CD8-positive, alpha-beta memory T cell (primary cell): Measurements from ENCODE around the gene FILIP1L. TPM values are rescaled to one million over a fixed set of nuclear protein-coding genes. Genes with fewer than 3 reads are reported as not detected.
"Not testable (repeated sequence)": the region's sequence is repeated elsewhere in the genome, so short reads cannot be mapped to it uniquely, and the experiment has no call there.

ENCODE experiments used
- CTCF ChIA-PET: fragments of 350-600 bp; sonication (Branson Sonifier 250); formaldehyde crosslinking; loops from one replicate; lab custom pipeline; 2021; ENCODE audit warnings: antibody characterized with exemption; lab: Charles Lee
- POLR2A ChIA-PET: fragments of 350-600 bp; sonication (Branson Sonifier 250); formaldehyde crosslinking; loops from one replicate; lab custom pipeline; 2021; ENCODE audit warnings: antibody characterized with exemption; lab: Charles Lee
- DNase-seq, 5 donors: peaks; one replicate each; pipeline versions ENCODE4 v3.0.0 to v3.0.0-alpha.2; 2020 to 2022; ENCODE audit warnings: mixed read lengths in 1 of 5
- H3K27ac ChIP-seq: one replicate; pipeline ENCODE4 v1.7.0; 2013; ENCODE audit warnings: low read depth, mild to moderate bottlenecking, low read length, moderate library complexity
- H3K27me3 ChIP-seq: 2 replicates; pipeline ENCODE4 v1.7.0; 2013; ENCODE audit warnings: low read length, mild to moderate bottlenecking; ENCODE audit not compliant: insufficient read depth, poor library complexity, severe bottlenecking
- H3K36me3 ChIP-seq: 2 replicates; pipeline ENCODE4 v1.7.0; 2013; ENCODE audit warnings: mild to moderate bottlenecking, low read length, moderate library complexity; ENCODE audit not compliant: insufficient read depth
- H3K4me1 ChIP-seq: 2 replicates; pipeline ENCODE4 v1.7.0; 2013; ENCODE audit warnings: mild to moderate bottlenecking, low read length, moderate library complexity; ENCODE audit not compliant: insufficient read depth
- H3K4me3 ChIP-seq: 2 replicates; pipeline ENCODE4 v1.7.0; 2013; ENCODE audit warnings: mild to moderate bottlenecking, low read length
- H3K9me3 ChIP-seq: 2 replicates; pipeline ENCODE4 v1.7.0; 2013; ENCODE audit warnings: mild to moderate bottlenecking, low read length
- H3K27ac Mint-ChIP-seq, 8 donors: one replicate each; pipeline ENCODE4 v1.8.0; 2020 to 2021; ENCODE audit warnings: mixed read lengths in 8 of 8, mild to moderate bottlenecking in 6 of 8, inconsistent platforms in 3 of 8, moderate library complexity in 3 of 8
- H3K27me3 Mint-ChIP-seq, 2 donors: one replicate each; pipeline ENCODE4 v1.8.0; 2020 to 2021; ENCODE audit warnings: mixed read lengths in 2 of 2, mild to moderate bottlenecking in 1 of 2, moderate library complexity in 1 of 2
- H3K36me3 Mint-ChIP-seq, 3 donors: one replicate each; pipeline ENCODE4 v1.8.0; 2020 to 2021; ENCODE audit warnings: mixed read lengths in 3 of 3, inconsistent platforms in 1 of 3, mild to moderate bottlenecking in 1 of 3
- H3K4me1 Mint-ChIP-seq, 3 donors: one replicate each; pipeline ENCODE4 v1.8.0; 2020 to 2021; ENCODE audit warnings: mixed read lengths in 3 of 3, inconsistent platforms in 1 of 3, mild to moderate bottlenecking in 1 of 3
- H3K4me3 Mint-ChIP-seq, 7 donors: one replicate each; pipeline ENCODE4 v1.8.0; 2020 to 2021; ENCODE audit warnings: mixed read lengths in 7 of 7, mild to moderate bottlenecking in 6 of 7, moderate library complexity in 4 of 7, inconsistent platforms in 2 of 7
- H3K9me3 Mint-ChIP-seq, 5 donors: one replicate each; pipeline ENCODE4 v1.8.0; 2020 to 2022; ENCODE audit warnings: mixed read lengths in 5 of 5, mild to moderate bottlenecking in 3 of 5, moderate library complexity in 2 of 5, inconsistent platforms in 1 of 5
- polyA plus RNA-seq: library from polyadenylated mRNA; unstranded; fragments of 300-500 nt; fragmentation: Illumina TruSeq; gene quantifications from one replicate; pipeline ENCODE4 v1.2.3, GENCODE V29; 2021
- total RNA-seq, 2 experiments: library from RNA; stranded (reverse); gene quantifications; one replicate each; pipeline ENCODE4 v1.2.3, GENCODE V29; 2021

FILIP1L gene
- total and polyA plus RNA-seq, 3 experiments from 2014 or later: 0.12 to 0.27 (median 0.20) TPM

- H3K9me3 ChIP-seq, DNase-seq, H3K4me1 ChIP-seq, POLR2A ChIA-PET, H3K27ac Mint-ChIP-seq, H3K27me3 ChIP-seq, H3K36me3 Mint-ChIP-seq, CTCF ChIA-PET, H3K27ac ChIP-seq, H3K9me3 Mint-ChIP-seq, H3K36me3 ChIP-seq, H3K27me3 Mint-ChIP-seq, H3K4me3 ChIP-seq, H3K4me3 Mint-ChIP-seq: not testable (repeated sequence)
- peaks cover 5 to 13% (median 10%) of the 10 kb centered on the region in 3 donors for H3K4me1 Mint-ChIP-seq
Observed at GRCh38 chr3:100051513-100051912, 62.8 kb downstream of the FILIP1L start.

- no peak for DNase-seq
- H3K36me3 Mint-ChIP-seq: no peaks in the 10 kb centered on the region
- no peak overlapping the region for H3K4me3 ChIP-seq
- H3K4me1 ChIP-seq: no peaks in the 10 kb centered on the region
- POLR2A ChIA-PET: no interaction called here
- no peak overlapping the region for H3K27ac Mint-ChIP-seq
- no peaks in the 10 kb centered on the region for H3K9me3 ChIP-seq
- no peaks in the 10 kb centered on the region for H3K27me3 ChIP-seq
- no peak overlapping the region for H3K4me3 Mint-ChIP-seq
- H3K9me3 Mint-ChIP-seq: no peaks in the 10 kb centered on the region
- H3K4me1 Mint-ChIP-seq: peaks cover 7 to 15% (median 14%) of the 10 kb centered on the region in 3 donors
- H3K36me3 ChIP-seq: no peaks in the 10 kb centered on the region
- CTCF ChIA-PET: no interaction called here
- no peak overlapping the region for H3K27ac ChIP-seq
- peaks cover 0 to 1% of the 10 kb centered on the region in 2 donors for H3K27me3 Mint-ChIP-seq
Observed at GRCh38 chr3:100048248-100048647, 66.1 kb downstream of the FILIP1L start.

- no peaks in the 10 kb centered on the region for H3K27me3 ChIP-seq
- ChIA-PET POLR2A (no interaction called here), CTCF (no interaction called here)
- Mint-ChIP-seq H3K4me1 (peaks cover 7 to 15% (median 14%) of the 10 kb centered on the region in 3 donors), H3K9me3 (no peaks in the 10 kb centered on the region), H3K27me3 (peaks cover 0 to 1% of the 10 kb centered on the region in 2 donors), H3K4me3 (peak overlapping the region in 5 of 7 donors; percentile 2 to 69 (median 29)), H3K36me3 (no peaks in the 10 kb centered on the region), H3K27ac (peak overlapping the region in 4 of 8 donors; percentile 5 to 86 (median 35))
- H3K36me3 ChIP-seq: no peaks in the 10 kb centered on the region
- H3K4me1 ChIP-seq: no peaks in the 10 kb centered on the region
- H3K9me3 ChIP-seq: no peaks in the 10 kb centered on the region
- no peak overlapping the region for H3K27ac ChIP-seq
- no peak for DNase-seq
- no peak overlapping the region for H3K4me3 ChIP-seq
Observed at GRCh38 chr3:100047455-100048141, 66.7 kb downstream of the FILIP1L start.

- Mint-ChIP-seq H3K9me3 (no peaks in the 10 kb centered on the region), H3K4me1 (peaks cover 7 to 15% (median 14%) of the 10 kb centered on the region in 3 donors), H3K4me3 (no peak overlapping the region), H3K36me3 (no peaks in the 10 kb centered on the region), H3K27me3 (peaks cover 0 to 1% of the 10 kb centered on the region in 2 donors), H3K27ac (peak overlapping the region in 2 of 8 donors; percentile 24 to 35)
- CTCF ChIA-PET: no interaction called here
- Histone ChIP-seq H3K4me1 (no peaks in the 10 kb centered on the region), H3K4me3 (no peak overlapping the region), H3K27ac (no peak overlapping the region), H3K27me3 (no peaks in the 10 kb centered on the region), H3K9me3 (no peaks in the 10 kb centered on the region), H3K36me3 (no peaks in the 10 kb centered on the region)
- DNase-seq: no peak
- POLR2A ChIA-PET: no interaction called here
Observed at GRCh38 chr3:100046986-100047385, 67.3 kb downstream of the FILIP1L start.

- ChIA-PET CTCF (interaction anchor here (0.9 kb wide), 1 partner anchor 12 kb away, joined by 3 read pairs; no protein-coding TSS in a partner anchor), POLR2A (no interaction called here)
- no peaks in the 10 kb centered on the region for H3K27me3 ChIP-seq
- Mint-ChIP-seq H3K27me3 (peaks cover 0 to 1% of the 10 kb centered on the region in 2 donors), H3K4me1 (peaks cover 7 to 15% (median 14%) of the 10 kb centered on the region in 3 donors), H3K27ac (peak overlapping the region in 1 of 8 donors; percentile 20), H3K4me3 (no peak overlapping the region), H3K9me3 (no peaks in the 10 kb centered on the region), H3K36me3 (no peaks in the 10 kb centered on the region)
- no peaks in the 10 kb centered on the region for H3K9me3 ChIP-seq
- no peak overlapping the region for H3K4me3 ChIP-seq
- no peaks in the 10 kb centered on the region for H3K36me3 ChIP-seq
- no peaks in the 10 kb centered on the region for H3K4me1 ChIP-seq
- H3K27ac ChIP-seq: no peak overlapping the region
- DNase-seq: no peak
Observed at GRCh38 chr3:100045696-100046095, 68.6 kb downstream of the FILIP1L start.

- no peak overlapping the region for H3K4me3 ChIP-seq
- Mint-ChIP-seq H3K4me1 (peaks cover 7 to 15% (median 14%) of the 10 kb centered on the region in 3 donors), H3K27me3 (peaks cover 0 to 1% of the 10 kb centered on the region in 2 donors), H3K36me3 (peaks cover 0 to 1% (median 0%) of the 10 kb centered on the region in 3 donors), H3K27ac (no peak overlapping the region), H3K9me3 (no peaks in the 10 kb centered on the region), H3K4me3 (no peak overlapping the region)
- no peak for DNase-seq
- POLR2A ChIA-PET: no interaction called here
- H3K27ac ChIP-seq: no peak overlapping the region
- H3K4me1 ChIP-seq: no peaks in the 10 kb centered on the region
- CTCF ChIA-PET: no interaction called here
- no peaks in the 10 kb centered on the region for H3K36me3 ChIP-seq
- no peaks in the 10 kb centered on the region for H3K27me3 ChIP-seq
- no peaks in the 10 kb centered on the region for H3K9me3 ChIP-seq
Observed at GRCh38 chr3:100044369-100044768, 69.9 kb downstream of the FILIP1L start.

- Histone ChIP-seq H3K27me3 (no peaks in the 10 kb centered on the region), H3K27ac (no peak overlapping the region), H3K4me1 (no peaks in the 10 kb centered on the region), H3K4me3 (no peak overlapping the region), H3K9me3 (no peaks in the 10 kb centered on the region), H3K36me3 (no peaks in the 10 kb centered on the region)
- Mint-ChIP-seq H3K4me1 (peaks cover 7 to 15% (median 14%) of the 10 kb centered on the region in 3 donors), H3K27ac (no peak overlapping the region), H3K9me3 (no peaks in the 10 kb centered on the region), H3K36me3 (peaks cover 0 to 1% (median 0%) of the 10 kb centered on the region in 3 donors), H3K4me3 (no peak overlapping the region), H3K27me3 (peaks cover 0 to 1% of the 10 kb centered on the region in 2 donors)
- CTCF ChIA-PET: no interaction called here
- no peak for DNase-seq
- POLR2A ChIA-PET: no interaction called here
Observed at GRCh38 chr3:100043271-100043670, 71.0 kb downstream of the FILIP1L start.

- CTCF ChIA-PET: no interaction called here
- H3K27ac Mint-ChIP-seq: no peak overlapping the region
- no peaks in the 10 kb centered on the region for H3K27me3 Mint-ChIP-seq
- POLR2A ChIA-PET: no interaction called here
- no peak for DNase-seq
- H3K4me3 Mint-ChIP-seq: no peak overlapping the region
- peaks cover 0 to 1% (median 0%) of the 10 kb centered on the region in 3 donors for H3K36me3 Mint-ChIP-seq
- Histone ChIP-seq H3K27me3 (no peaks in the 10 kb centered on the region), H3K27ac (no peak overlapping the region), H3K4me1 (no peaks in the 10 kb centered on the region), H3K9me3 (no peaks in the 10 kb centered on the region), H3K4me3 (no peak overlapping the region), H3K36me3 (no peaks in the 10 kb centered on the region)
- no peaks in the 10 kb centered on the region for H3K9me3 Mint-ChIP-seq
- H3K4me1 Mint-ChIP-seq: peaks cover 3 to 10% (median 9%) of the 10 kb centered on the region in 3 donors
Observed at GRCh38 chr3:100042166-100042981, 71.9 kb downstream of the FILIP1L start.
